H1 (cell line): ENCODE data around the gene MVD. TPM values are rescaled to one million over a fixed set of nuclear protein-coding genes. Genes with fewer than 3 reads are reported as not detected.

Experiments
- CTCF ChIA-PET: fragments of 300-600 bp; sonication (Branson Sonifier 250); formaldehyde crosslinking; loops from one replicate; lab custom pipeline; 2021; ENCODE audit not compliant: partially characterized antibody; lab: Charles Lee
- POLR2A ChIA-PET: fragments of 300-600 bp; sonication (Branson Sonifier 250); formaldehyde crosslinking; loops from one replicate; lab custom pipeline; 2021; ENCODE audit warnings: inconsistent platforms; ENCODE audit not compliant: partially characterized antibody; lab: Charles Lee
- DNase-seq, 2 experiments: peaks; one replicate each; pipeline versions ENCODE4 v3.0.0 to v3.0.0-alpha.2; 2010 to 2022; ENCODE audit warnings: low spot score in 2 of 2, low read depth in 1 of 2, mixed read lengths in 1 of 2
- FAIRE-seq: peaks from 2 replicates; lab custom pipeline; 2011; peaks lifted over from hg19 to GRCh38; lab: Jason Lieb, UNC
- H2AFZ ChIP-seq: 2 replicates; pipeline ENCODE4 v1.8.1; 2012; ENCODE audit warnings: low read length, inconsistent platforms
- H2AK5ac ChIP-seq: 2 replicates; pipeline ENCODE4 v1.6.1; 2013; ENCODE audit warnings: low read depth, low read length
- H2BK120ac ChIP-seq: replicated peaks from 2 replicates; pipeline ENCODE3; 2013; ENCODE audit warnings: low read depth, low read length, inconsistent platforms
- H2BK12ac ChIP-seq: 2 replicates; pipeline ENCODE4 v1.6.1; 2013; ENCODE audit warnings: low read depth, low read length
- H2BK15ac ChIP-seq: 2 replicates; pipeline ENCODE4 v1.6.1; 2013; ENCODE audit warnings: low read length
- H2BK20ac ChIP-seq: 2 replicates; pipeline ENCODE4 v1.6.1; 2013; ENCODE audit warnings: low read length
- H2BK5ac ChIP-seq: 2 replicates; pipeline ENCODE4 v1.6.1; 2013; ENCODE audit warnings: low read depth, low read length
- H3K14ac ChIP-seq: 2 replicates; pipeline ENCODE4 v1.6.1; 2013; ENCODE audit warnings: inconsistent platforms; ENCODE audit not compliant: insufficient read length
- H3K18ac ChIP-seq: 2 replicates; pipeline ENCODE4 v1.6.1; 2013; ENCODE audit warnings: low read length; ENCODE audit errors: extremely low read depth
- H3K23ac ChIP-seq: 2 replicates; pipeline ENCODE4 v1.6.1; 2013; ENCODE audit warnings: inconsistent platforms; ENCODE audit not compliant: insufficient read length
- H3K23me2 ChIP-seq: 2 replicates; pipeline ENCODE4 v1.6.1; 2013; ENCODE audit warnings: low read depth, low read length
- H3K27ac ChIP-seq: 2 replicates; pipeline ENCODE4 v1.6.1; 2011; ENCODE audit warnings: low read depth, low read length, inconsistent platforms
- H3K27me3 ChIP-seq, 4 experiments: replicated peaks in 1 of 4; 1 replicate in 1 of 4; 2 replicates in 3 of 4; pipeline versions ENCODE4 v1.6.1 to v1.8.1; 2011 to 2013; ENCODE audit warnings: low read length in 3 of 4, mild to moderate bottlenecking in 3 of 4, inconsistent platforms in 2 of 4, mixed read lengths in 2 of 4, moderate library complexity in 1 of 4; ENCODE audit not compliant: control insufficient read depth in 3 of 4, insufficient read depth in 3 of 4; ENCODE audit errors: extremely low read depth in 1 of 4
- H3K36me3 ChIP-seq, 4 experiments: 2 replicates each; pipeline versions ENCODE4 v1.6.1 to v1.8.1; 2011 to 2013; ENCODE audit warnings: mild to moderate bottlenecking in 4 of 4, low read length in 3 of 4, moderate library complexity in 2 of 4, control low read depth in 1 of 4, inconsistent platforms in 1 of 4; ENCODE audit not compliant: insufficient read depth in 4 of 4, control insufficient read depth in 2 of 4
- H3K4ac ChIP-seq: replicated peaks from 2 replicates; pipeline ENCODE3; 2013; ENCODE audit warnings: low read length, low read depth, mixed read lengths, inconsistent platforms; ENCODE audit not compliant: insufficient read length
- H3K4me1 ChIP-seq, 4 experiments: replicated peaks in 1 of 4; 1 replicate in 1 of 4; 2 replicates in 3 of 4; pipeline versions ENCODE4 v1.6.1 to v1.8.1; 2011 to 2013; ENCODE audit warnings: low read length in 3 of 4, inconsistent platforms in 2 of 4, mixed read lengths in 1 of 4; ENCODE audit not compliant: insufficient read depth in 4 of 4, control insufficient read depth in 3 of 4
- H3K4me2 ChIP-seq, 2 experiments: 2 replicates each; pipeline versions ENCODE4 v1.6.1 to v1.8.1; 2011 to 2013; ENCODE audit warnings: low read depth in 2 of 2, low read length in 2 of 2, control low read depth in 1 of 2, inconsistent platforms in 1 of 2, mild to moderate bottlenecking in 1 of 2; ENCODE audit not compliant: insufficient read depth in 1 of 2
- H3K4me3 ChIP-seq, 4 experiments: fragments of 200-600, 300-600 bp in 1 of 4; sonication (generic), shearing (Covaris generic), sonication (Bioruptor Twin) in 1 of 4; 2 replicates each; pipeline versions ENCODE4 v1.5.1 to v1.8.1; 2011 to 2016; ENCODE audit warnings: low read length in 4 of 4, low read depth in 3 of 4, control low read depth in 2 of 4, inconsistent platforms in 2 of 4, mild to moderate bottlenecking in 2 of 4, mixed read lengths in 1 of 4, moderate library complexity in 1 of 4; ENCODE audit not compliant: insufficient read depth in 2 of 4; ENCODE audit errors: extremely low read depth in 1 of 4
- H3K56ac ChIP-seq: replicated peaks from 2 replicates; pipeline ENCODE3; 2013; ENCODE audit warnings: low read depth, mild to moderate bottlenecking, mixed read lengths, low read length, inconsistent platforms; ENCODE audit not compliant: insufficient read length
- H3K79me1 ChIP-seq: 2 replicates; pipeline ENCODE4 v1.6.1; 2013; ENCODE audit warnings: low read depth, low read length, control low read depth
- H3K79me2 ChIP-seq, 2 experiments: 2 replicates each; pipeline versions ENCODE4 v1.6.1 to v1.8.1; 2012 to 2013; ENCODE audit warnings: low read length in 2 of 2, mild to moderate bottlenecking in 2 of 2, inconsistent platforms in 1 of 2; ENCODE audit not compliant: insufficient read depth in 2 of 2, control insufficient read depth in 1 of 2
- H3K9ac ChIP-seq, 4 experiments: replicated peaks in 1 of 4; 1 replicate in 1 of 4; 2 replicates in 3 of 4; pipeline versions ENCODE4 v1.6.1 to v1.8.1; 2011 to 2013; ENCODE audit warnings: low read depth in 3 of 4, low read length in 3 of 4, control low read depth in 2 of 4, mild to moderate bottlenecking in 2 of 4, moderate library complexity in 2 of 4, inconsistent platforms in 1 of 4; ENCODE audit errors: extremely low read depth in 1 of 4
- H3K9me3 ChIP-seq, 2 experiments: 2 replicates each; pipeline versions ENCODE4 v1.6.1 to v1.8.1; 2012 to 2013; ENCODE audit warnings: mild to moderate bottlenecking in 2 of 2, moderate library complexity in 2 of 2, control low read depth in 1 of 2, inconsistent platforms in 1 of 2, low read depth in 1 of 2, low read length in 1 of 2, mixed read lengths in 1 of 2; ENCODE audit not compliant: insufficient read depth in 2 of 2
- H4K20me1 ChIP-seq, 2 experiments: replicated peaks in 1 of 2; 2 replicates each; pipeline versions ENCODE3 to v1.8.1; 2011 to 2013; ENCODE audit warnings: inconsistent platforms in 2 of 2, low read length in 2 of 2, mild to moderate bottlenecking in 1 of 2; ENCODE audit not compliant: insufficient read depth in 2 of 2, control insufficient read depth in 1 of 2
- H4K5ac ChIP-seq: 2 replicates; pipeline ENCODE4 v1.6.1; 2013; ENCODE audit warnings: low read length, low read depth, mixed read lengths, inconsistent platforms; ENCODE audit not compliant: insufficient read length
- H4K8ac ChIP-seq: 2 replicates; pipeline ENCODE4 v1.8.0; 2013; ENCODE audit warnings: mild to moderate bottlenecking, moderate library complexity, low read length, inconsistent platforms; ENCODE audit not compliant: insufficient read depth; ENCODE audit errors: extremely low read depth
- H4K91ac ChIP-seq: replicated peaks from 2 replicates; pipeline ENCODE3; 2013; ENCODE audit warnings: low read length, mixed read lengths, inconsistent platforms; ENCODE audit not compliant: insufficient read length
- ATF3 ChIP-seq: IDR thresholded peaks from 2 replicates; pipeline ENCODE4 v1.6.1; 2011; ENCODE audit warnings: low read depth, mild to moderate bottlenecking, low read length; ENCODE audit not compliant: insufficient read depth
- BCL11A ChIP-seq, 2 experiments: IDR thresholded peaks; one replicate each; pipeline ENCODE4 v1.6.1; 2011; ENCODE audit warnings: low read depth in 2 of 2, low read length in 2 of 2, mild to moderate bottlenecking in 2 of 2
- BRCA1 ChIP-seq: IDR thresholded peaks from 2 replicates; pipeline ENCODE4 v1.6.1; 2012; ENCODE audit warnings: low read depth, low read length, improper control_type of control experiment
- CBX5 ChIP-seq: fragments of 300-800, 300-1000 bp; sonication (generic); IDR thresholded peaks from 2 replicates; pipeline ENCODE4 v1.7.1; 2016; ENCODE audit warnings: antibody characterized with exemption, low read length, low read depth
- EGR1 ChIP-seq: IDR thresholded peaks from 2 replicates; pipeline ENCODE4 v1.6.1; 2011; ENCODE audit warnings: low read depth, low read length, borderline replicate concordance
- KDM1A ChIP-seq: fragments of 200-600, 300-600 bp; sonication (generic); IDR thresholded peaks from 2 replicates; pipeline ENCODE4 v1.7.1; 2016; ENCODE audit warnings: mild to moderate bottlenecking, low read length, borderline replicate concordance
- KDM4A ChIP-seq: IDR thresholded peaks from one replicate; pipeline ENCODE4 v1.7.1; 2012; ENCODE audit warnings: low read depth, mild to moderate bottlenecking, moderate library complexity, low read length, inconsistent platforms; ENCODE audit not compliant: severe bottlenecking
- RXRA ChIP-seq: IDR thresholded peaks from 2 replicates; pipeline ENCODE4 v1.6.1; 2011; ENCODE audit warnings: low read depth, mild to moderate bottlenecking, low read length, moderate library complexity; ENCODE audit not compliant: insufficient read depth
- SIN3A ChIP-seq, 2 experiments: IDR thresholded peaks in 1 of 2; conservative IDR thresholded peaks in 1 of 2; 2 replicates each; pipeline ENCODE4 v1.6.1; 2011 to 2012; ENCODE audit warnings: low read length in 2 of 2, improper control_type of control experiment in 1 of 2, low read depth in 1 of 2, mild to moderate bottlenecking in 1 of 2
- SP4 ChIP-seq: IDR thresholded peaks from 2 replicates; pipeline ENCODE4 v1.6.1; 2012; ENCODE audit warnings: low read length, inconsistent platforms
- TAF1 ChIP-seq: IDR thresholded peaks from 2 replicates; pipeline ENCODE4 v1.6.1; 2011; ENCODE audit warnings: mild to moderate bottlenecking, low read depth, low read length
- YY1 ChIP-seq: IDR thresholded peaks from 2 replicates; pipeline ENCODE4 v1.6.1; 2011; ENCODE audit warnings: low read depth, mild to moderate bottlenecking, low read length
- WGBS, 2 experiments: shearing (Covaris generic) in 1 of 2; methylation state at CpG; one replicate each; pipeline versions ENCODE4 v1.1.6 to v1.1.7; 2013 to 2015; ENCODE audit warnings: low lambda C conversion rate in 2 of 2, mixed read lengths in 2 of 2, inconsistent platforms in 1 of 2, low coverage in 1 of 2, missing lambda C conversion rate in 1 of 2; ENCODE audit not compliant: insufficient replicate concordance in 2 of 2, insufficient coverage in 1 of 2, insufficient read length in 1 of 2; ENCODE audit errors: extremely low coverage in 1 of 2, missing lambda C conversion rate in 1 of 2; 5-methylcytosine and 5-hydroxymethylcytosine counted together
- polyA plus RNA-seq, 7 experiments: library from polyadenylated mRNA; depleted of rRNA in 3 of 7; stranded (reverse) in 5 of 7; unstranded in 2 of 7; fragments of >200 nt in 5 of 7; fragments of 200-250 nt in 2 of 7; gene quantifications; 1 replicate in 5 of 7; 2 replicates in 1 of 7; 4 replicates in 1 of 7; pipeline versions ENCODE4 v1.2.1 to v1.2.3, GENCODE V29; 2011 to 2013; ENCODE audit warnings: missing spikeins in 2 of 7, mixed read lengths in 2 of 7
- total RNA-seq: library from RNA; stranded (reverse); fragmentation: NEBNext Ultra II Directional; extraction: Animal tissue kit (Norgen Biotek cat#: 25700); gene quantifications from 2 replicates; pipeline ENCODE4 v1.2.1, GENCODE V29; 2021

The MVD gene
- total and polyA plus RNA-seq, 2 of the 8 experiments (the other 6 are each of a cell fraction or from before 2014, with no cell fraction given), result 47.2 to 77.3 TPM

DNA sequence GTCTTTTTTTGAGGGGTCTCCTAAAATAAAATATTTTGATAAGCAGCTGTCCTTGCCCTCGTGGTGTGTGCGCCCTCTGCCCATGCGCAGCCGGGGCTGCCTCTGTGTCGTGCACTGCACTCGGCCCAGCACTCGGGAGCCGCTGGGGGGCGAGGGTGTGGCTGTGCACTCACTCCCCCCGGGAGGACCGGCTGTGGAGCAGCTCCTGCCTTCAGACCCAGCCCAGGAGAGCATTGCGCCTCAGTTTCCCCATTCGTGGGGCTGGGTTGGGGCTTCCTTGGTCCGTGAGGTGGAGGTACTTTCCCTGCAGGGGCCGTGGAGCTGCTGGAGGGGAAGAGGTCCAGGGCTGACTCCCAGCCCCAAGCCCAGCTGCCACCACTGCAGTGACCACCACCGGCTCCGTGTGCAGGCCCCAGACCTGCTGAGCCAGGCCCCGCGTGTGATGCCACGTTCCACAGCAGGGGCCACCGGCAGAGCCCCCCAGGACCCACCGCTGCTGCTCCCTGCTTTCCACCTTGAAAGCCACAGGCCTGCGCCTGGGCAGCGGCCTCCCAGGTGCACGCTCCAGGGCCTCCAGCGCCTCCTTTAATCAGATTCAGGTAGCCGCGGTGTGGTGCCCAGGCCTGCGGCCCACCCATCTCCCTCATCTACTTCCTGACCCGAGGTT lies 30.8 kb downstream of the MVD start:
- Histone ChIP-seq H2BK120ac (no peak overlapping the region), H3K4me1 (peaks cover 0 to 27% (median 12%) of the 10 kb centered on the region in 4 experiments; a peak in 6 of 7 replicates), H3K4me2 (no peak overlapping the region), H3K23ac (no peak overlapping the region), H3K79me1 (no peaks in the 10 kb centered on the region; the same call in 1 of the 2 replicates), H2AK5ac (no peak overlapping the region), H3K56ac (no peak overlapping the region), H3K14ac (no peak overlapping the region), H3K4me3 (no peak overlapping the region), H3K18ac (no peak overlapping the region; the same call in 1 of the 2 replicates), H4K20me1 (peaks cover 2 to 7% of the 10 kb centered on the region in 2 experiments), H2BK5ac (no peak overlapping the region), H3K36me3 (peaks cover 4 to 20% (median 11%) of the 10 kb centered on the region in 4 experiments; a peak in 5 of 8 replicates), H3K27ac (no peak overlapping the region), H3K9ac (no peak overlapping the region), H3K23me2 (peaks cover 8% of the 10 kb centered on the region), H3K27me3 (peaks cover 0 to 4% (median 0%) of the 10 kb centered on the region in 4 experiments; a peak in 2 of 7 replicates), H3K79me2 (no peaks in the 10 kb centered on the region), H2AFZ (no peak overlapping the region), H2BK20ac (no peak overlapping the region), H3K9me3 (no peaks in the 10 kb centered on the region), H2BK15ac (no peak overlapping the region), H2BK12ac (no peak overlapping the region), H4K8ac (peak overlapping the region; percentile 14), H4K91ac (no peak overlapping the region), H3K4ac (no peak overlapping the region), H4K5ac (no peak overlapping the region)
- CTCF ChIA-PET, result interaction anchor here (0.7 to 11.2 kb wide), 16 partner anchors 8 to 225 kb away, joined by 3 to 89 read pairs (median 5); partner anchors contain the start of genes CYBA, GALNS and TRAPPC2L
- FAIRE-seq, result no peak
- no peak for DNase-seq
- 90% methylated on average over 23 of the region's 30 CpGs; no CpG with 5 or more reads in 1 of the 2 experiments for WGBS, 2 experiments
- POLR2A ChIA-PET, result interaction anchor here (0.9 to 2.0 kb wide), 3 partner anchors 9 to 30 kb away, joined by 3 to 6 read pairs (median 5); no protein-coding TSS in a partner anchor
- TF ChIP-seq KDM4A, result no peak
- no peak for TF ChIP-seq ATF3
- TF ChIP-seq RXRA, result no peak
- TF ChIP-seq BCL11A (IDR thresholded peaks at IDR 0.05; ENCODE audit: low read depth in 2 of 2, low read length in 2 of 2), result no peak
- TF ChIP-seq SIN3A (conservative IDR thresholded peaks at IDR 0.05 in 1 of 2, IDR thresholded peaks at IDR 0.05 in 1 of 2; ENCODE audit: low read depth in 1 of 2, low read length in 2 of 2), result no peak
- TF ChIP-seq YY1, result no peak
- no peak for TF ChIP-seq TAF1
- TF ChIP-seq KDM1A, result no peak
- TF ChIP-seq CBX5, result no peak
- no peak for TF ChIP-seq EGR1
- TF ChIP-seq BRCA1, result no peak
- no peak for TF ChIP-seq SP4
